Measurements from ENCODE around the gene KHDRBS2.

The KHDRBS2 gene

GRCh38 chr6:62285612-62286469, at the start of gene KHDRBS2:
KHDRBS2 (minus strand) TSS chr6:62286225.
- peak; percentile 3 for DNase-seq

GRCh38 chr6:62328607-62329006, 42.6 kb upstream of the KHDRBS2 start:
- no peak for DNase-seq

GRCh38 chr6:62324834-62325233, 38.8 kb upstream of the KHDRBS2 start:
- DNase-seq = no peak

GRCh38 chr6:62323818-62324431, 37.9 kb upstream of the KHDRBS2 start:
- DNase-seq = no peak

GRCh38 chr6:62298745-62299392, 12.8 kb upstream of the KHDRBS2 start:
- DNase-seq = no peak

- no peak for DNase-seq
Measured at GRCh38 chr6:62296541-62296940, 10.5 kb upstream of the KHDRBS2 start.

GRCh38 chr6:62288974-62289373, 2.9 kb upstream of the KHDRBS2 start:
- no peak for DNase-seq

- no peak for DNase-seq
Measured at GRCh38 chr6:62288562-62288961, 2.5 kb upstream of the KHDRBS2 start.

- no peak for DNase-seq
Measured at GRCh38 chr6:62286470-62286843, 432 bp upstream of the KHDRBS2 start.

- no peak for DNase-seq
Measured at GRCh38 chr6:62284725-62285124, 1.3 kb downstream of the KHDRBS2 start.

GRCh38 chr6:62283796-62284411, 2.1 kb downstream of the KHDRBS2 start:
- DNase-seq = peak; percentile 1

- no peak for DNase-seq
Measured at GRCh38 chr6:62283365-62283764, 2.7 kb downstream of the KHDRBS2 start.

GRCh38 chr6:62280099-62280498, 5.9 kb downstream of the KHDRBS2 start:
- DNase-seq = no peak

- no peak for DNase-seq
Measured at GRCh38 chr6:62272114-62272513, 13.9 kb downstream of the KHDRBS2 start.

- DNase-seq = no peak
Measured at GRCh38 chr6:62265906-62266525, 20.0 kb downstream of the KHDRBS2 start.

GRCh38 chr6:62262283-62262682, 23.7 kb downstream of the KHDRBS2 start:
- DNase-seq = no peak

GRCh38 chr6:62246087-62246486, 39.9 kb downstream of the KHDRBS2 start:
- DNase-seq = no peak

- no peak for DNase-seq
Measured at GRCh38 chr6:62236784-62237183, 49.2 kb downstream of the KHDRBS2 start.

GRCh38 chr6:62229231-62229630, 56.8 kb downstream of the KHDRBS2 start:
- DNase-seq = no peak

- no peak for DNase-seq
Measured at GRCh38 chr6:62217866-62218265, 68.2 kb downstream of the KHDRBS2 start.

GRCh38 chr6:62202078-62202477, 83.9 kb downstream of the KHDRBS2 start:
- DNase-seq = no peak

- no peak for DNase-seq
Measured at GRCh38 chr6:62192593-62192992, 93.4 kb downstream of the KHDRBS2 start.

GRCh38 chr6:62175195-62175594, 110.8 kb downstream of the KHDRBS2 start:
- no peak for DNase-seq

Measured in CD4-positive, alpha-beta T cell treated with Interleukin-4 for 4 hours (primary cell).